HG03469 (cell line): Measurements from ENCODE around the gene KRTAP2-2.
"Not testable (repeated sequence)": the region's sequence is repeated elsewhere in the genome, so short reads cannot be mapped to it uniquely, and the experiment has no call there.

Experiments used
- ATAC-seq: cut with Tn5 transposase; IDR thresholded peaks from one replicate; pipeline ENCODE4 v1.9.1; 2021; ENCODE audit warnings: mild to moderate bottlenecking, moderate library complexity, moderate number of reproducible peaks; ENCODE audit not compliant: unreplicated experiment

The KRTAP2-2 gene, protein sequence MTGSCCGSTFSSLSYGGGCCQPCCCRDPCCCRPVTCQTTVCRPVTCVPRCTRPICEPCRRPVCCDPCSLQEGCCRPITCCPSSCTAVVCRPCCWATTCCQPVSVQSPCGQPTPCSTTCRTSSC

DNA sequence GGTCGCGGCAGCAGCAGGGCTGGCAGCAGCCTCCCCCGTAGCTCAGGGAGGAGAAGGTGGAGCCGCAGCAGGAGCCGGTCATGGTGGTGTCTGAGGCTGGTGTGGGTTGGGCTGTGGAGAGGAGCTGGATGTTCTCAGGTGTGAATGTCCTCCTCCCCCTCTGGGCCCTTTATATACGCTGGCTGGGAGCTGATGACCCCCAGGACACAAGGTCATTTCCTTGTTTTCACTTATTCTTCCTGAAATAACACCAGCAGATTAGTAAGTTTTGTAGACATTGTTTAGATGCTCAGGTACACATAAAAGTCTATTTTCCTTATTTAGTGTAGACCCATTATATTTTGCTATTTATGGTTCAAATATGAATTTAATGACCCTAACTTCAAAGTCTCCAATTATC is at the start of gene KRTAP2-2:
Gene KRTAP2-2, minus strand, starts transcription at position 101 of the 400 bp plus-strand sequence. Its CDS starts 19 bp downstream, at position 82.
- not testable (repeated sequence) for ATAC-seq

DNA sequence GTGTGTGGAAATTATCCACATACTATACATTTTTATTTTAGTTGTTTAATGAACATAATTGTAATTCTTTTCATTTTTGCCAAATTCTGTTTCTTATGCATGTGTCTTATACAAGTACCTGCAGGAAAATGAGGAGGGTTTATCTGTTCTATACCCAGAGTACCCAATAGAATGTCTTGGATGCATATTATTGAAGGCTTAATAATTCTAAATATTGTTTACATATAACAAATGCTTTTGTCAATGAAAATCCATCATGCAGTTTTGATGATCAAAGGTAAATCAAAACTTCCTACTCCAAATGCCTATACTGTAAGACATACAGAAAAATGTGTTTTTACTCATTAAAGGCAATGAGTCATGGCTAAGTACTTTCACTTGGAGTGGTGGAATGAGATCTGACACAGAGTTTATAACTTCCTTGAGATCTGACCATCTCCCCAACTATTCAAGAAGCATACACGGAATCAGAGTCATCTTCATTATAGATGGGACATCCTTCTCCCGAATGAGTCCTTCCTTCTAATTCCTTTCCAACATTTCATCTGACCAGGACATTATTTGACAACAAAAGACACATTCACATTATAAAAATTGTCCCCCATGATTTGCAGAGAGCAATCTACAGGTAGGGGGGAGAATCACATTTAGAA is 49.5 kb upstream of the KRTAP2-2 start:
- ATAC-seq: not testable (repeated sequence)

DNA sequence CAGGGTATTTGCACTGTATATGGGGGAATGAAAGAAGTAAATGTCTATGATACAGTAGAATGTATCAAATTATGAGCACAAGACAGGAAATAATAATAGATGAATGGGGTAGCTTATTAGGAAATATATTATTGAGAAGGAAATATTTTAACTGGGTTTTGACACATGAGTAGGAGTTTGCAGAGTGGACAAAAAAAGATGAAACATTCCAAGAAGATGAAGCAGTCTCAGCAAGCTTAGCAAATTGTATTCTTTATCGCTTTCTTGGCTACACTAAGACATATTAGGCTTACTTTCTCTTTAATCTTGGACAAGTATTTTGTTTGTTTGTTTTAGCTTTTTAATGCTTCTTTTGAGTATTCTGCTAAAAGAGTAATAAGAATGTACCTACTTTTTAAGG is 48.9 kb upstream of the KRTAP2-2 start:
- ATAC-seq: no peak

DNA sequence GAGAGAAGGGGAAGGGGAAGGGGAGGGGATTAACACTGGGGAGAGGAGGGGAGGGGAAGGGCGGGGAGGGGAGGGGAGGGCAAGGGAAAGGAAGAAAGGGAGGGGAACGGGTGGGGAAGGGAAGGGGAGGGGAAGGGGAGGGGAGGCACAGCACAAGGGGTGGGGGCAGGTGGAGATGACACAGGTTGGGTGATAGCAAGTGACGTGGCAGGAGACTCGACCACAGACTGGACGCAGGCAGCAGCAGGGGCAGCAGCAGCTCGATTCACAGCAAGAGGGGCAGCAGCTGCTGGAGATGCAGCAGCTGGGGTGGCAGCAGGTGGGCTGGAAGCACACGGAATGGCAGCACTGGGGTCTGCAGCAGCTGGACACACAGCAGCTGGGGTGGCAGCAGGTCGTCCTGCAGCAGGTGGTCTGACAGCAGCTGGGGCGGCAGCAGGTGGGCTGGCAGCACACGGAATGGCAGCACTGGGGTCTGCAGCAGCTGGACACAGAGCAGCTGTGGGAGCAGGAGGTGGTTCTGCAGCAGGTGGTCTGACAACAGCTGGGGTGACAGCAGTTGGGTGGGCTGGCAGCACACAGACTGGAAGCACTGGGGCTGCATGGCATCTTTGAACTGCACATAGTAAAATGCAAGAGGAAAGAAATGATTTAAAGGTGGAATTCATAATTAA is 46.7 kb upstream of the KRTAP2-2 start, which contains the start of gene KRTAP4-16:
Gene KRTAP4-16, minus strand, starts transcription at position 624 of the 674 bp plus-strand sequence. Its CDS starts 0 bp downstream, at position 624.
- ATAC-seq: no peak

DNA sequence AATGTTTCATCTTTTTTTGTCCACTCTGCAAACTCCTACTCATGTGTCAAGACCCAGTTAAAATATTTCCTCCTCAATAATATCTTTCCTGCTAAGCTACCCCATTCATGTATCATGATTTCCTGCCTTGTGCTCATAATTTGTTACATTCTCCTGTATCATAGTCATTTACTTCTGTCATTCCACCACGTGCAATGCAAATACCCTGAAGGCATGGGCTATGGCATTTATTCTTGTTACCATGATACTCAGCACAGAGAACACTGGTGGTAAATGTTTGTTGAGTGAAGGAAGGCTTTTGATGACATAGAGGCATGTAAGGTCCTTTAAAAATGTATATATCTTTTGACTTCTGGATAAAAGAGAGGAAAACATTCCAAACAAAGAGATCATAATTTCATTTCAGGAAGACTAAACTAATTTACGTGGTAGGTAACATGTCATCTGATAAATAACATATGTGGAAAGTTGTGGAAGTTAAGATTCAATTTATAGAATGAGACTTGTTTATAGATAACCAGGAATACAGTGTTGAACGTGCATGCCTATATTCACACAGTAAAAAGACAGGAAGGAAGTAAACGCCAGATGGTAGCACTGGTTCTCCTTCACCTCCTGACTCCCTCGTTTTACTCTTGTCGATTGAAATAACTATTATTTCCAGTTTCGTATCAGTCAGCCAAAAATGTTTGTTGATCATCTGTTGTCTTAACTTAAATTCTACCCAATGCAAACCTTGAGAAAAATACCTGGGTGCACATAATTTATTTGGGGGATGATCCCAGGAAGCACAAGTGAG is 44.9 kb upstream of the KRTAP2-2 start:
- not testable (repeated sequence) for ATAC-seq

DNA sequence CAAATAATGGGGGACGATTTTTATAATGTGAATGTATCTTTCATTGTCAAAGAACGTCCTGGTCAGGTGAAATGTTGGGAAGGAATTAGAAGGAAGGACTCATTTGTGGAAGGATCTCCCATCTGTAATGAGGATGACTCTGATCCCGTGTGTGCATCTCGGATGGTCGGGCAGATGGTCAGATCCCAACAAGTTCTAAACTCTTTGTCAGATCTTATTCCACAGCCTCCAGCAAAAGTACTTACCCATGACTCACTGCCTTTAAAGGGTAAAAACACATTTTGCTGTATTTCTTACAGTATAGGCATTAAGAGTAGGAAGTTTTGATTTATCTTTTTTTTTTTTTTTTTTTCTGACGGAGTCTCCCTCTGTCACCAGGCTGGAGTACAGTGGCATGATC is 43.5 kb upstream of the KRTAP2-2 start:
- no peak for ATAC-seq

DNA sequence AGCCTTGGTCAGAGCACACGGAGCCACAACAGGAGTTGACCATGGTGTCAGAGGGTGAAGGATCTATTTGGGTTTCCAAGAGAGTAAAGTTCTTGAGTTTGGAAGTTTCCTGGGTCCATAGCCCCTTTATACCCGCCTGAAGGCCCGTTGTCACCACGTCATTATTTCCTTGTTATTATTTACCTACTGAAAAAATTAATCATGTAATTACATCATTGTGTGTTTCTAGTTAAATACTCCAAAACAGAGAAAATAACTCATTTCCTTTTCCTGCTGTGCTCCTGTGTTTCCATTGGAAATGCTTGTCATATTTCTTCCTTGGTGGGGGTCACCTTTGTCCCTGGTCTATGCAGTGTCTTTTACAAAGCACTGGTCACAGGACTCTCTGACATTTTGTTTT is 43.0 kb upstream of the KRTAP2-2 start, which contains the start of gene KRTAP4-8:
Gene KRTAP4-8, minus strand, starts transcription at position 101 of the 400 bp plus-strand sequence. Its CDS starts 58 bp downstream, at position 43.
- no peak for ATAC-seq

DNA sequence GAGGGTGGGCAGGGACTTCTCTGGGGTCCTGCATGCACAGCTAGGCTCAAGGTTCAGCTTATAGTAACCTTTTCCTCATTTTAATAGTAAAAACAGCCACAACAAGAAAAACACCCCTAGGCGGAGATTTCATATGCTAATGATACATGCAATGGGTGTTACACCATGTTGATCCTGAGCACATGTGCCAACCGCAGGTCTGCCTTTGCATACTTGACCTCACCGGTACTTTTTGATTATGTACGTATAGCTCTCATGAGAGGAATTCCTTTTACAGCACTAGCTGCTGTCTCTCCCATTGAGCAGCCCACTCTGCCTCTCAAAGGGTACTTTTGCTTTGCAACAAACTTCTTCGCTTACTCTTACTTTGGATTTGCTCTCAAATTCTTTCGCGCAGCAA is 41.0 kb upstream of the KRTAP2-2 start:
- ATAC-seq: no peak

DNA sequence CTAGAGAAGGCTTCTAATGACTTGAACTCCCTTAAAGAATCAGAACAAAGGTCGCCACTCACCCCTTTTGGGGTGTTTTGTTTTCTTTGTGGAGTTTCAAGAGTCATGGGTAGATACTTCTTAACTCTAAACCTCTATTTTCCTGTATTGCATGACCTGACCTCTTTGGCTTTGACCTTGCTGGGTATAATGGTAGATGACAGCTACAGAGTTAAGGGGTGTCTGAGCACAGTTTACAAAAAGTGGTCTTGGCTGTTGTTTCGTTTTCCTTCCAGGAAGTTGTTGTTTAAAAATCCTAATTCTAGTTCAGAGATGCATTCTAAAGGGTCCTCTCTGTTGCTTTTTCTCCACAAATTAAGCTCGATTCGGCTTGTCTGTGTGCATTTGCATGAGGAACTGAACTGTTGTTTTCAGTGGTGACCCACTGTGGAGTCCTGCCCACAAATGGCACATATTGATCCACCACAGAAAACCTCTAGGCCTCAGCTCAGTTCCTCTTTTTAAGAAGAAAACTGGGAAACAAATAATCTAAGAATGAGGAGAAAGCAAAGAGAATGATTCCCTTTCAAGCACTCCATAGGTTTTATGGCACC is 33.8 kb upstream of the KRTAP2-2 start:
- not testable (repeated sequence) for ATAC-seq

DNA sequence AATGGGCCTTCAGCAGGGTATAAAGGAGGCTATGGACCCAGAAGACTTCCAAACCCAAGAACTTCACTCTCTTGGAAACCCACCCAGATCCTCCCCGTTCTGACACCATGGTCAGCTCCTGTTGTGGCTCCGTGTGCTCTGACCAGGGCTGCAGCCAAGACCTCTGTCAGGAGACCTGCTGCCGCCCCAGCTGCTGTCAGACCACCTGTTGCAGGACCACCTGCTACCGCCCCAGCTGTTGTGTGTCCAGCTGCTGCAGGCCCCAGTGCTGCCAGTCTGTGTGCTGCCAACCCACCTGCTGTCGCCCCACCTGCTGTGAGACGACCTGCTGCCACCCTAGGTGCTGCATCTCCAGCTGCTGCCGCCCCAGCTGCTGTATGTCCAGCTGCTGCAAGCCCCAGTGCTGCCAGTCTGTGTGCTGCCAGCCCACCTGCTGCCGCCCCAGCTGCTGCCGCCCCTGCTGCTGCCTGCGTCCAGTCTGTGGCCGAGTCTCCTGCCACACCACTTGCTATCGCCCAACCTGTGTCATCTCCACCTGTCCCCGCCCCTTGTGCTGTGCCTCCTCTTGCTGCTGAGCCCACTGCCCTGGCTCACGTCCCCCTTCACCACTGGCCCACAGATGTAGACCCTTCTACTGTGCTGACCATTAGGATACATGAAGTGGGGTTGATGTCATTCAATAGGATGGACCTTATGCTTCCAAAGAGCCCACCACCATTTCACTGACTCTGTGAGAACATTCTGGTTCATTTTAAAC is 29.2 kb upstream of the KRTAP2-2 start, which contains the start of gene KRTAP4-7:
Gene KRTAP4-7, plus strand, starts transcription at position 51 of the 757 bp plus-strand sequence. Its CDS starts 57 bp downstream, at position 108.
- not testable (repeated sequence) for ATAC-seq

DNA sequence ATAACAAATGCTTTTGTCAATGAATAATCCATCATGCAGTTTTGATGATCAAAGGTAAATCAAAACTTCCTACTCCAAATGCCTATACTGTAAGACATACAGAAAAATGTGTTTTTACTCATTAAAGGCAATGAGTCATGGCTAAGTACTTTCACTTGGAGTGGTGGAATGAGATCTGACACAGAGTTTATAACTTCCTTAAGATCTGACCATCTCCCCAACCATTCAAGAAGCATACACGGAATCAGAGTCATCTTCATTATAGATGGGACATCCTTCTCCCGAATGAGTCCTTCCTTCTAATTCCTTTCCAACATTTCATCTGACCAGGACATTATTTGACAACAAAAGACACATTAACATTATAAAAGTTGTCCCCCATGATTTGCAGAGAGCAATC is 28.4 kb upstream of the KRTAP2-2 start:
- ATAC-seq: not testable (repeated sequence)

DNA sequence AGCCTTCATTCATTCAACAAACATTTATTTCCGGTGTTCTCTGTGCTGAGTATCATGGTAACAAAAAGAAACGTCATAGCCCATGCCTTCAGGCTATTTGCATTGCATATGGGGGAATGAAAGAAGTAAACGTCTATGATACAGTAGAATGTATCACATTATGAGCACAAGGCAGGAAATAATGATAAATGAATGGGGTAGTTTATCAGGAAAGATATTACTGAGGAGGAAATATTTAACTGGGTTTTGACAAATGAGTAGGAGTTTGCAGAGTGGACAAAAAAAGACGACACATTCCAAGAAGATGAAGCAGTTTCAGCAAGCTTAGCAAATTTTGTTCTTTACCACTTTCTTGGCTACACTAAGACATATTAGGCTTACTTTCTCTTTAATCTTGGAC is 27.6 kb upstream of the KRTAP2-2 start:
- no peak for ATAC-seq

DNA sequence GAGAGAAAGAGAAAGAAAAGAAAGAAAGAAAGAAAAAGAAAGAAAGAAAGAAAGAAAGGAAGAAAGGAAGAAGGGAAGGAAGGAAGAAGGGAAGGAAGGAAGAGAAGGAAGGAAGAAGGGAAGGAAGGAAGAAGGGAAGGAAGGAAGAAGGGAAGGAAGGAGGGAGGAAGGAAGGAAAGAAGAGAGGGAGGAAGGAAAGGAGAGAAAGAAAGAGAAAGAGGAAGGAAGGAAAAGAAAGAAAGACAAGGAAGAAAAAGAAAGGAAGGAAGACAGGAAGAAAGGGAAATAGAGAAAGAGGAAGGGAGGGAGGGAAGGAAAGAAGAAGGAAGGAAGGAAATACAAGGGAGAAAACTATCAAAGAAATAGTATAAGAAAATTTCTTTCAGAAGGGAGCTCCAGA is 21.8 kb upstream of the KRTAP2-2 start:
- ATAC-seq: no peak

DNA sequence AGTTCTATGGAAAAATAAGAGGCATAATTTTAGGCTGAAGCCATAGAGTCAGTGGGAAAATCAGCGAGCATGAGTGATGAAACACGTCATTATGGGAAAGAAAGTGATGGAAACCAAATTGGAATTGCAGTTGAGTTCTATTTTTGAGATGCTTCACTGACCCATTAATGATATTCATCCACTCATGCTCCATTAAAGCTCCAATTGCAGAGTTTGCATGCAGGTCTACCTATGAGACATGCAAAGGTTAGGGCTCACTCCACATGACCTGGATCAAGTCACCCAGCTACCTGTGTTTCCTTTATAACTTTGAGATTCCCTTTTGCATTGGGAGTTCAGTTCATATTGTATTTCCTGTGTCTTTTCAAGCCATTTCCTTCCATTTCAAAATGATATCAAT is 18.6 kb upstream of the KRTAP2-2 start:
- ATAC-seq: no peak

DNA sequence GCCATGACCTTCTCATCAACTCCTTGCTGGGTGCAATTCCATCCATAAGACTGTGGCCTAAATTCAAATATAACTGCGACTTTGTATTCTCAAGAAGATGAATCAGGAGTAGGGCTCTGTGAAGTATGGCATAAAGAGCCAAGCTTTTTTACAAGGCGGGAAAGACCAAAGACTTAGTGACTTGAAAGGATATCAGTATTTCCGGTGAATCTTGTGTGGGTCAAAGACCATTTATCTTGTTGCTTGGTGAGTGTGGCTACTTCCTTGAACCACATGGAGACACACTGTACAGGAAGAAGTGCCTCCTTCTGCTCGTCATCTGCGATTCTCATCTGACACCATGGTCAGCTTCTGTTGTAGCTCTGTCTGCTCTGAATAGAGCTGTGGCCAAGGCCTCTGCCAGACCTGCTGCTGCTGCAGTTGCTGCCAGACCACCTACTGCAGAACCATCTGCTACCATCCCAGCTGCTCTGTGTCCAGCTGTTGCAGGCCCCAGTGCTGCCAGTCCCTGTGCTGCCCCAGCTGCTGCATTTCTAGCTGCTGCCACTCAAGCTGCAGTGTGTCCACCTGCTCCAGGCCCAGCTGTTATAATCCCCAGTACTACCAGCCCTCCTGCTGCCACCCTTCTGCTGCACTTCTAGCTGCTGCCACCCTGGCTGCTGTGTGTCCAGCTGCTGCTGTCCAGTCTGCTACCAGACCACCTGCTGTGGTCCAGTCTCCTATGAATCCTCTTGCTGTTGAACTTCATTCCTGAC is 16.8 kb upstream of the KRTAP2-2 start:
- ATAC-seq: no peak

DNA sequence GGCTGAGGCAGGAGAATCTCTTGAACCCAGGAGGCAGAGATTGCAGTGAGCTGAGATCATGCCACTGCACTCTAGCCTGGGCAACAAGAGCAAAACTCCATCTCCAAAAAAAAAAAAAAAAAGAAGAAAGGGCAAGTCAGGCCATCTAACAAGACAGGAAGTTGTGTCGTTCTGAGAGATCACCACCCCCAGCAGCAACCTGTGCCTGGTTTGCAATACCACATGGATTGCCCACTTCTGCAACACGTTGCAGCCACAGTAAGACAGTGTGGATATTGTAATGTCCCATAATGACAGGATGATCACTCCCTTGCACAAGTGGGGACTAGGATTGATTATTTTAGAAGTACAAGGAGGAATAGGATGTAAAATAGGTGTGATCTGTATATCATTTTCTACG is 14.0 kb upstream of the KRTAP2-2 start:
- ATAC-seq: no peak

DNA sequence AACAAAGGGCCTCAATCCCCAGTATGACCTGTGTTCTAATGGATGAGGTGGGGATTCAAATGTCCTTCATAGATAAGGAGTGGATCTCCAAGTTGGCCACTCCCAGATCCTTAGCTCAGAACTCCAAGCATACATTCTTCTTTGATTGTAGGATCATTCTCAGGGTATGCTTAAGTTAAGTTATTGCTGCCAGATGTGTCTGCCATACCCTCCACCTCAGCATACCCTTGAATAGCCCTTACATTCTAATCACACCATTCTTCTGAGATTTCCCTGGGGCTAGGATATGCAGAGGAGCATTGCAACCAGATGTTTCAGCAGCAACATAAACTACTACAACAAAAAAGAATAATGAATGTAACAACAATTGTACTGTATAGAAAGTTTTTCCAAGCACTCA is 12.3 kb upstream of the KRTAP2-2 start:
- ATAC-seq: no peak

DNA sequence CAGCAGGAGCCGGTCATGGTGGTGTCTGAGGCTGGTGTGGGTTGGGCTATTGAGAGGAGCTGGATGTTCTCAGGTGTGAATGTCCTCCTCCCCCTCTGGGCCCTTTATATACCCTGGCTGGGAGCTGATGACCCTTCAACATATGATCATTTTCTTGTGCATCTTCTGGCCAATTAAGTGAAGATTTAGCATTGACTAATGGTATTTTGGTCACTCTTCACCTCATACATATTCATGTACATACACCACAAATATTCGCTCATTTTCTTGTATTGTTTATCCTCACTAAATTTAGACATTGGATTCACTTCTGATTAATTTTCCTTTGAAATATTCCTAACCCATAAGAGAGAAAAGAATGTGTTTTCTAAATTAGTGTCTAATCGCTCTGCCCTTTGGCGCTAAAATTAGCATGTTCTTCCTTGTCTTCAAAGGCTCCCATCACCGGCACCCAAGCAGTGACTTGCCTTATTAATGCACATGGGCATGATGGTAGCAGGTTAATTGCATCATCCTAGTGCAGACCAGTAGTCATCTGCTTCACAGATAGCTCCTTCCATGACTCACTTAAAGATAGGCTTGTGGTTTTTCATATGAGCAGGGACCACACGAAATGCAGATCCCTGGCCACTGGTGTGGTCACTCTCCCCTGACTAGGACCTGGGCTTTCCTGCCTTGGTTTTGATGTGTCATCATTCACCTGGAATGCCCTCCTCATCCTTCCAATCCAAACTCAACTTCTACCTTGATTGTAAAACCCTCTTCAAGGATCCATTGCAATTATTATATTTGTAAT is 11.0 kb upstream of the KRTAP2-2 start, which contains the start of gene KRTAP2-4:
Gene KRTAP2-4, minus strand, starts transcription at position 51 of the 796 bp plus-strand sequence. Its CDS starts 34 bp downstream, at position 17.
- ATAC-seq: no peak
